NCI-H1092 (cell line): ENCODE data around the gene C1orf146.
A peak's percentile ranks its signal among the peaks of the same experiment; 100 is the strongest.
"Not testable (repeated sequence)": the region's sequence is repeated elsewhere in the genome, so short reads cannot be mapped to it uniquely, and the experiment has no call there.

Experiments used
- DNase-seq: peaks from one replicate; lab custom pipeline; 2025; lab: John Stamatoyannopoulos, UW

The C1orf146 gene

GRCh38 chr1:92217721-92218120 lies at the start of gene C1orf146:
TSS of gene C1orf146 (plus strand) at chr1:92217915. CDS start at chr1:92231421, 13,506 bp downstream.
- no peak for DNase-seq

GRCh38 chr1:92168657-92169056 lies 49.1 kb upstream of the C1orf146 start:
- peak; percentile 60 for DNase-seq

GRCh38 chr1:92169214-92170005 lies 48.3 kb upstream of the C1orf146 start:
- DNase-seq = no peak

- DNase-seq = no peak
Measured at GRCh38 chr1:92184632-92185031, 33.1 kb upstream of the C1orf146 start.

- no peak for DNase-seq
Measured at GRCh38 chr1:92186081-92186480, 31.6 kb upstream of the C1orf146 start.

- no peak for DNase-seq
Measured at GRCh38 chr1:92188436-92189255, 29.1 kb upstream of the C1orf146 start.

GRCh38 chr1:92191726-92192125 lies 26.0 kb upstream of the C1orf146 start:
- DNase-seq = no peak

GRCh38 chr1:92192246-92192645 lies 25.5 kb upstream of the C1orf146 start:
- DNase-seq = no peak

- DNase-seq = no peak
Measured at GRCh38 chr1:92194511-92194910, 23.2 kb upstream of the C1orf146 start.

- no peak for DNase-seq
Measured at GRCh38 chr1:92201973-92202372, 15.7 kb upstream of the C1orf146 start.

GRCh38 chr1:92203105-92203504 lies 14.6 kb upstream of the C1orf146 start:
- no peak for DNase-seq

GRCh38 chr1:92210701-92211100 lies 7.0 kb upstream of the C1orf146 start:
- no peak for DNase-seq

GRCh38 chr1:92211166-92211565 lies 6.5 kb upstream of the C1orf146 start:
- DNase-seq = no peak

GRCh38 chr1:92218559-92218958 lies 844 bp downstream of the C1orf146 start:
- no peak for DNase-seq

- DNase-seq = no peak
Measured at GRCh38 chr1:92219028-92219427, 1.3 kb downstream of the C1orf146 start.

GRCh38 chr1:92228401-92228800 lies 10.7 kb downstream of the C1orf146 start:
- DNase-seq = no peak

- DNase-seq = no peak
Measured at GRCh38 chr1:92230736-92231135, 13.0 kb downstream of the C1orf146 start.

GRCh38 chr1:92240034-92240433 lies 22.3 kb downstream of the C1orf146 start:
- DNase-seq = no peak

GRCh38 chr1:92244376-92244775 lies 26.7 kb downstream of the C1orf146 start:
- no peak for DNase-seq

GRCh38 chr1:92254714-92255113 lies 37.0 kb downstream of the C1orf146 start:
- not testable (repeated sequence) for DNase-seq

- no peak for DNase-seq
Measured at GRCh38 chr1:92259350-92259749, 41.6 kb downstream of the C1orf146 start.

GRCh38 chr1:92262516-92262915 lies 44.8 kb downstream of the C1orf146 start:
- no peak for DNase-seq

- DNase-seq = no peak
Measured at GRCh38 chr1:92273039-92273438, 55.3 kb downstream of the C1orf146 start.
